GM12878 (cell line): ENCODE data around the gene ITPKB. TPM values are rescaled to one million over a fixed set of nuclear protein-coding genes. Genes with fewer than 3 reads are reported as not detected.
A peak's percentile ranks its signal among the peaks of the same experiment; 100 is the strongest.

ENCODE experiments used
- CBX3 ChIP-seq: fragments of 200-600 bp; sonication (generic); IDR thresholded peaks from 2 replicates; pipeline ENCODE4 v1.6.1; 2016; ENCODE audit warnings: low read depth, borderline replicate concordance
- CHD4 ChIP-seq: fragments of 200-600 bp; sonication (generic); IDR thresholded peaks from 2 replicates; pipeline ENCODE4 v1.6.1; 2016; ENCODE audit warnings: mild to moderate bottlenecking
- CREB1 ChIP-seq: IDR thresholded peaks from 2 replicates; pipeline ENCODE4 v1.6.1; 2012; ENCODE audit warnings: low read depth, mild to moderate bottlenecking, inconsistent platforms
- KAT2A ChIP-seq: conservative IDR thresholded peaks from 2 replicates; pipeline ENCODE4 v1.6.1; 2011; ENCODE audit warnings: low read depth, low read length; ENCODE audit not compliant: control insufficient read depth
- KLF5 ChIP-seq: fragments of 450-650 bp; IDR thresholded peaks from 2 replicates; pipeline ENCODE4 v1.6.1; 2014; ENCODE audit warnings: mild to moderate bottlenecking; ENCODE audit not compliant: partially characterized antibody
- MEF2B ChIP-seq: fragments of 450-650 bp; IDR thresholded peaks from 2 replicates; pipeline ENCODE4 v1.6.1; 2018; ENCODE audit warnings: mild to moderate bottlenecking, moderate library complexity; ENCODE audit not compliant: partially characterized antibody, poor library complexity, severe bottlenecking
- MTA2 ChIP-seq: fragments of 450-650 bp; IDR thresholded peaks from 2 replicates; pipeline ENCODE4 v1.6.1; 2016; ENCODE audit warnings: low read depth, mild to moderate bottlenecking, moderate library complexity
- NFXL1 ChIP-seq: fragments of 450-650 bp; IDR thresholded peaks from 2 replicates; pipeline ENCODE4 v1.6.1; 2017; ENCODE audit warnings: antibody characterized with exemption, mild to moderate bottlenecking, borderline replicate concordance
- POLR2A ChIP-seq: IDR thresholded peaks from 2 replicates; pipeline ENCODE4 v1.6.1; 2011; ENCODE audit warnings: low read depth, mild to moderate bottlenecking, low read length
- POLR2AphosphoS5 ChIP-seq: IDR thresholded peaks from 2 replicates; pipeline ENCODE4 v1.6.1; 2011; ENCODE audit warnings: mild to moderate bottlenecking, low read length, inconsistent platforms
- SMAD5 ChIP-seq: IDR thresholded peaks from 2 replicates; pipeline ENCODE4 v1.6.1; 2016; ENCODE audit warnings: antibody characterized with exemption, low read depth
- SREBF1 ChIP-seq: IDR thresholded peaks from 2 replicates; pipeline ENCODE4 v1.6.1; 2012; ENCODE audit warnings: mild to moderate bottlenecking, low read length
- TAF1 ChIP-seq: IDR thresholded peaks from 2 replicates; pipeline ENCODE4 v1.6.1; 2011; ENCODE audit warnings: mild to moderate bottlenecking, low read depth, low read length, borderline replicate concordance
- ZNF217 ChIP-seq: fragments of 450-650 bp; IDR thresholded peaks from 2 replicates; pipeline ENCODE4 v1.6.1; 2017; ENCODE audit warnings: antibody characterized with exemption, mild to moderate bottlenecking
- ZNF24 ChIP-seq: fragments of 450-650 bp; IDR thresholded peaks from 2 replicates; pipeline ENCODE4 v1.6.1; 2017; ENCODE audit warnings: antibody characterized with exemption, mild to moderate bottlenecking
- polyA plus RNA-seq, 11 experiments: library from polyadenylated mRNA; depleted of rRNA in 4 of 11; unstranded in 6 of 11; stranded (reverse) in 5 of 11; fragments of >200 nt; fragmentation: Nextera tagmentation in 4 of 11; fragmentation: Illumina TruSeq in 1 of 11; extraction: Ambion mirVana in 4 of 11; extraction: Trizol in 1 of 11; gene quantifications; 1 replicate in 1 of 11; 2 replicates in 10 of 11; pipeline versions ENCODE4 v1.2.1 to v1.2.3, GENCODE V29; 2011 to 2016; ENCODE audit warnings: inconsistent platforms in 2 of 11, missing spikeins in 2 of 11, low read depth in 1 of 11
- total RNA-seq, 4 experiments: library from RNA; depleted of rRNA in 3 of 4; stranded (reverse); fragments of >200 nt in 3 of 4; fragmentation: Illumina TruSeq in 1 of 4; extraction: Trizol in 1 of 4; gene quantifications; 2 replicates each; pipeline versions ENCODE4 v1.2.1 to v1.2.3, GENCODE V29; 2013 to 2021
- TF ChIP-seq, protein P1 (sequence below): fragments of 450-650 bp; IDR thresholded peaks from 2 replicates; pipeline ENCODE4 v1.6.1; 2017; ENCODE audit warnings: mild to moderate bottlenecking, moderate library complexity
- TF ChIP-seq, protein P2 (sequence below): fragments of 450-650 bp; IDR thresholded peaks from 2 replicates; pipeline ENCODE4 v1.6.1; 2016; ENCODE audit warnings: mild to moderate bottlenecking
- TF ChIP-seq, protein P3 (sequence below): IDR thresholded peaks from 2 replicates; pipeline ENCODE4 v1.6.1; 2011; ENCODE audit warnings: borderline replicate concordance, low read depth, mild to moderate bottlenecking, moderate library complexity, low read length; ENCODE audit not compliant: insufficient read depth, poor library complexity, severe bottlenecking
- TF ChIP-seq, protein P4 (sequence below): IDR thresholded peaks from 2 replicates; pipeline ENCODE4 v1.6.1; 2012; ENCODE audit warnings: low read depth, low read length, improper control_type of control experiment
- TF ChIP-seq, protein P5 (sequence below): fragments of 450-650 bp; IDR thresholded peaks from 2 replicates; pipeline ENCODE4 v1.6.1; 2014; ENCODE audit warnings: mild to moderate bottlenecking

Gene ITPKB
- total and polyA plus RNA-seq, 10 of the 15 experiments (the other 5 are each of a cell fraction or from before 2014, with no cell fraction given), result 1.3 to 38.7 (median 12.9) TPM

- TF ChIP-seq, protein P1, sequence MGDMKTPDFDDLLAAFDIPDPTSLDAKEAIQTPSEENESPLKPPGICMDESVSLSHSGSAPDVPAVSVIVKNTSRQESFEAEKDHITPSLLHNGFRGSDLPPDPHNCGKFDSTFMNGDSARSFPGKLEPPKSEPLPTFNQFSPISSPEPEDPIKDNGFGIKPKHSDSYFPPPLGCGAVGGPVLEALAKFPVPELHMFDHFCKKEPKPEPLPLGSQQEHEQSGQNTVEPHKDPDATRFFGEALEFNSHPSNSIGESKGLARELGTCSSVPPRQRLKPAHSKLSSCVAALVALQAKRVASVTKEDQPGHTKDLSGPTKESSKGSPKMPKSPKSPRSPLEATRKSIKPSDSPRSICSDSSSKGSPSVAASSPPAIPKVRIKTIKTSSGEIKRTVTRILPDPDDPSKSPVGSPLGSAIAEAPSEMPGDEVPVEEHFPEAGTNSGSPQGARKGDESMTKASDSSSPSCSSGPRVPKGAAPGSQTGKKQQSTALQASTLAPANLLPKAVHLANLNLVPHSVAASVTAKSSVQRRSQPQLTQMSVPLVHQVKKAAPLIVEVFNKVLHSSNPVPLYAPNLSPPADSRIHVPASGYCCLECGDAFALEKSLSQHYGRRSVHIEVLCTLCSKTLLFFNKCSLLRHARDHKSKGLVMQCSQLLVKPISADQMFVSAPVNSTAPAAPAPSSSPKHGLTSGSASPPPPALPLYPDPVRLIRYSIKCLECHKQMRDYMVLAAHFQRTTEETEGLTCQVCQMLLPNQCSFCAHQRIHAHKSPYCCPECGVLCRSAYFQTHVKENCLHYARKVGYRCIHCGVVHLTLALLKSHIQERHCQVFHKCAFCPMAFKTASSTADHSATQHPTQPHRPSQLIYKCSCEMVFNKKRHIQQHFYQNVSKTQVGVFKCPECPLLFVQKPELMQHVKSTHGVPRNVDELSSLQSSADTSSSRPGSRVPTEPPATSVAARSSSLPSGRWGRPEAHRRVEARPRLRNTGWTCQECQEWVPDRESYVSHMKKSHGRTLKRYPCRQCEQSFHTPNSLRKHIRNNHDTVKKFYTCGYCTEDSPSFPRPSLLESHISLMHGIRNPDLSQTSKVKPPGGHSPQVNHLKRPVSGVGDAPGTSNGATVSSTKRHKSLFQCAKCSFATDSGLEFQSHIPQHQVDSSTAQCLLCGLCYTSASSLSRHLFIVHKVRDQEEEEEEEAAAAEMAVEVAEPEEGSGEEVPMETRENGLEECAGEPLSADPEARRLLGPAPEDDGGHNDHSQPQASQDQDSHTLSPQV, result peak; percentile 88
- TF ChIP-seq KAT2A, result no peak
- no peak; the same call in 1 of the 2 replicates for TF ChIP-seq MTA2
- TF ChIP-seq CBX3, result no peak
- TF ChIP-seq, protein P2, sequence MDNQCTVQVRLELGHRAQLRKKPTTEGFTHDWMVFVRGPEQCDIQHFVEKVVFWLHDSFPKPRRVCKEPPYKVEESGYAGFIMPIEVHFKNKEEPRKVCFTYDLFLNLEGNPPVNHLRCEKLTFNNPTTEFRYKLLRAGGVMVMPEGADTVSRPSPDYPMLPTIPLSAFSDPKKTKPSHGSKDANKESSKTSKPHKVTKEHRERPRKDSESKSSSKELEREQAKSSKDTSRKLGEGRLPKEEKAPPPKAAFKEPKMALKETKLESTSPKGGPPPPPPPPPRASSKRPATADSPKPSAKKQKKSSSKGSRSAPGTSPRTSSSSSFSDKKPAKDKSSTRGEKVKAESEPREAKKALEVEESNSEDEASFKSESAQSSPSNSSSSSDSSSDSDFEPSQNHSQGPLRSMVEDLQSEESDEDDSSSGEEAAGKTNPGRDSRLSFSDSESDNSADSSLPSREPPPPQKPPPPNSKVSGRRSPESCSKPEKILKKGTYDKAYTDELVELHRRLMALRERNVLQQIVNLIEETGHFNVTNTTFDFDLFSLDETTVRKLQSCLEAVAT, result peak; percentile 7; the same call in 1 of the 2 replicates
- TF ChIP-seq KLF5, result peak; percentile 90
- no peak for TF ChIP-seq CHD4
- TF ChIP-seq, protein P3, sequence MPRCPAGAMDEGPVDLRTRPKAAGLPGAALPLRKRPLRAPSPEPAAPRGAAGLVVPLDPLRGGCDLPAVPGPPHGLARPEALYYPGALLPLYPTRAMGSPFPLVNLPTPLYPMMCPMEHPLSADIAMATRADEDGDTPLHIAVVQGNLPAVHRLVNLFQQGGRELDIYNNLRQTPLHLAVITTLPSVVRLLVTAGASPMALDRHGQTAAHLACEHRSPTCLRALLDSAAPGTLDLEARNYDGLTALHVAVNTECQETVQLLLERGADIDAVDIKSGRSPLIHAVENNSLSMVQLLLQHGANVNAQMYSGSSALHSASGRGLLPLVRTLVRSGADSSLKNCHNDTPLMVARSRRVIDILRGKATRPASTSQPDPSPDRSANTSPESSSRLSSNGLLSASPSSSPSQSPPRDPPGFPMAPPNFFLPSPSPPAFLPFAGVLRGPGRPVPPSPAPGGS, result peak; percentile 59
- TF ChIP-seq, protein P4, sequence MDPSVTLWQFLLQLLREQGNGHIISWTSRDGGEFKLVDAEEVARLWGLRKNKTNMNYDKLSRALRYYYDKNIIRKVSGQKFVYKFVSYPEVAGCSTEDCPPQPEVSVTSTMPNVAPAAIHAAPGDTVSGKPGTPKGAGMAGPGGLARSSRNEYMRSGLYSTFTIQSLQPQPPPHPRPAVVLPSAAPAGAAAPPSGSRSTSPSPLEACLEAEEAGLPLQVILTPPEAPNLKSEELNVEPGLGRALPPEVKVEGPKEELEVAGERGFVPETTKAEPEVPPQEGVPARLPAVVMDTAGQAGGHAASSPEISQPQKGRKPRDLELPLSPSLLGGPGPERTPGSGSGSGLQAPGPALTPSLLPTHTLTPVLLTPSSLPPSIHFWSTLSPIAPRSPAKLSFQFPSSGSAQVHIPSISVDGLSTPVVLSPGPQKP, result peak; percentile 68
- no peak for TF ChIP-seq NFXL1
- TF ChIP-seq SREBF1, result no peak
- TF ChIP-seq, protein P5, sequence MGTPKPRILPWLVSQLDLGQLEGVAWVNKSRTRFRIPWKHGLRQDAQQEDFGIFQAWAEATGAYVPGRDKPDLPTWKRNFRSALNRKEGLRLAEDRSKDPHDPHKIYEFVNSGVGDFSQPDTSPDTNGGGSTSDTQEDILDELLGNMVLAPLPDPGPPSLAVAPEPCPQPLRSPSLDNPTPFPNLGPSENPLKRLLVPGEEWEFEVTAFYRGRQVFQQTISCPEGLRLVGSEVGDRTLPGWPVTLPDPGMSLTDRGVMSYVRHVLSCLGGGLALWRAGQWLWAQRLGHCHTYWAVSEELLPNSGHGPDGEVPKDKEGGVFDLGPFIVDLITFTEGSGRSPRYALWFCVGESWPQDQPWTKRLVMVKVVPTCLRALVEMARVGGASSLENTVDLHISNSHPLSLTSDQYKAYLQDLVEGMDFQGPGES, result peak; percentile 37; the same call in 1 of the 2 replicates
- peak; percentile 71 for TF ChIP-seq MEF2B
- TF ChIP-seq POLR2A, result peak; percentile 93
- TF ChIP-seq POLR2AphosphoS5, result peak; percentile 84
- TF ChIP-seq SMAD5, result 0 out of 2 replicates have a peak, but pooled peaks have one; percentile 11
- peak; percentile 73; the same call in 1 of the 2 replicates for TF ChIP-seq TAF1
- TF ChIP-seq ZNF217, result peak; percentile 84
- TF ChIP-seq CREB1, result peak; percentile 35; the same call in 1 of the 2 replicates
- peak; percentile 78 for TF ChIP-seq ZNF24
Measured at GRCh38 chr1:226702957-226703831, 35.9 kb downstream of the ITPKB start (continued).
